GM12873 (cell line): ENCODE data around the gene SGMS1.

ENCODE experiments used
- TF ChIP-seq, protein P1 (sequence below): IDR thresholded peaks from 2 replicates; pipeline ENCODE4 v1.5.1; 2012; ENCODE audit warnings: low read depth, mild to moderate bottlenecking, moderate library complexity, low read length, control low read depth; ENCODE audit not compliant: insufficient read depth; ENCODE audit errors: missing control alignments

SGMS1 gene

GRCh38 chr10:50318129-50318528, 305.6 kb downstream of the SGMS1 start:
- TF ChIP-seq, protein P1, sequence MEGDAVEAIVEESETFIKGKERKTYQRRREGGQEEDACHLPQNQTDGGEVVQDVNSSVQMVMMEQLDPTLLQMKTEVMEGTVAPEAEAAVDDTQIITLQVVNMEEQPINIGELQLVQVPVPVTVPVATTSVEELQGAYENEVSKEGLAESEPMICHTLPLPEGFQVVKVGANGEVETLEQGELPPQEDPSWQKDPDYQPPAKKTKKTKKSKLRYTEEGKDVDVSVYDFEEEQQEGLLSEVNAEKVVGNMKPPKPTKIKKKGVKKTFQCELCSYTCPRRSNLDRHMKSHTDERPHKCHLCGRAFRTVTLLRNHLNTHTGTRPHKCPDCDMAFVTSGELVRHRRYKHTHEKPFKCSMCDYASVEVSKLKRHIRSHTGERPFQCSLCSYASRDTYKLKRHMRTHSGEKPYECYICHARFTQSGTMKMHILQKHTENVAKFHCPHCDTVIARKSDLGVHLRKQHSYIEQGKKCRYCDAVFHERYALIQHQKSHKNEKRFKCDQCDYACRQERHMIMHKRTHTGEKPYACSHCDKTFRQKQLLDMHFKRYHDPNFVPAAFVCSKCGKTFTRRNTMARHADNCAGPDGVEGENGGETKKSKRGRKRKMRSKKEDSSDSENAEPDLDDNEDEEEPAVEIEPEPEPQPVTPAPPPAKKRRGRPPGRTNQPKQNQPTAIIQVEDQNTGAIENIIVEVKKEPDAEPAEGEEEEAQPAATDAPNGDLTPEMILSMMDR: no peak

- TF ChIP-seq, protein P1: no peak
Observed at GRCh38 chr10:50316695-50317648, 306.8 kb downstream of the SGMS1 start.

DNA sequence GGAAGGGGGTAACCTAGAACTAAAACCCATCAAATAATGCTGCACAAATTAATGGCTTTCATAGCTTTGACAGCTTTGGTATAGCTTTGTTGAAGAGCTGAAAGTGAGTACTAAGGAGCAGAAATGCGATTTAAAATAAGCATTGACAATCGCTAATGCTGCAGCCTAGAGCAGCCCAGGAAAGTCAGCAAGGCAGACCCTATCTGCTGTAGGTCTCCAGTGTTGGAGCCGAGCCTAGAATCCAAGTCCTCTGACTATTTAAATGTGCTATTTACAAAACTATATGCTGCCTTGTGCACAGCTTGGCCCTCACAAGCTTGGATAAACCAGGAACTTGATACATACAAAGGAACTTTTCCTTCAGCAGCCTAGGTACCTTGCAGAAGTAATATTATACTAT, 307.6 kb downstream of the SGMS1 start:
- TF ChIP-seq, protein P1: no peak

- TF ChIP-seq, protein P1: no peak
Observed at GRCh38 chr10:50315424-50315823, 308.3 kb downstream of the SGMS1 start.

DNA sequence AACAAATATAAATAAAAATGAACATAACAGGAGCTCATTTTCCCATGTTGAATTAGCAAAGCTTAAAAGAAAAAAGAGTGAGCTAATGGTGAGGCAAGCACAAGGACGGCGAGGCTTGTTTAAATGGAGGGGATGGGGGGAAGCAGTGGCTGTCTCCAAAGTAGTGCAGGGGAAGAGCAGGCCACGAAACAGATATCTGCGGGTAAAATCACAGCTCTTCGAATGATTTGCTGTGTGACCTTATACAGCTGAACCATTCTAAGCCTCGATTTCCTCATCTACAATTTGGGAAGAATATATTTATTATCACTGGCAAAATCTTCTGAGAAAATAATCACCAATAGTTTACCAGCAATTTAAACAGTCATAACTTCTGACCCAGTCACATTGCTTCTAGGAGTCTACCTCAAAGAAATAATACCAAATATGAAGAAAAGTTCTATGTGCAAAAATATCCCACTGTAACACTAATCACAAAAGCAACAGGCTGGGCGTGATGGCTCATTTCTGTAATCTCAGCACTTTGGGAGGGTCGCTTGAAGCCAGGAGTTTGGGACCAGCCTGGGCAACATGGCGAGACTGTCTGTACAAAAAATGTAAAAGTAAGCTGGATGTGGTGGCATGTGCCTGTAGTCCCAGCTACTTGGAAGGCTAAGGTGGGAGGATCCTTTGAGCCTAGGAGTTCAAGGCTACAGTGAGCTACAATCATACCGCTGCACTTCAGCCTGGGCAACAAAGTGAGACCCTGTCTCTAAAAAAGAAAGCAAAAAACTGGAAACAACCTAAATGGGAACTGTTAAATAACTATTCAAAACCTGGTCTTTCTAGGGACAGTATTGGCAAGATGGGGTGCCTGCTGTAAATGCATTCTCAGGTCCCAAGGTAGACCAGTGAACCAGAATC, 309.3 kb downstream of the SGMS1 start:
- TF ChIP-seq, protein P1: no peak

- TF ChIP-seq, protein P1: no peak
Observed at GRCh38 chr10:50312464-50313437, 311.0 kb downstream of the SGMS1 start.
